ENCODE measurements around the gene CD74.

The CD74 gene

GRCh38 chr5:150358261-150359095 lies 54.2 kb downstream of the CD74 start:
- TF ChIP-seq ZFX (IDR thresholded peaks at IDR 0.05) (no peak), CTCF (conservative IDR thresholded peaks at IDR 0.05) (no peak)
- peak overlapping the region; percentile 95 for H3K27ac ChIP-seq

- TF ChIP-seq CTCF (conservative IDR thresholded peaks at IDR 0.05) (no peak), ZFX (IDR thresholded peaks at IDR 0.05) (peak; percentile 96)
- peak within 1 kb of the TSS; percentile 95 for H3K27ac ChIP-seq
These were observed 55.1 kb downstream of the CD74 start, which contains the start of gene TCOF1 for GRCh38 chr5:150357326-150358260. Gene TCOF1 (plus strand): TSS chr5:150357697. CDS start chr5:150357747, 50 bp downstream.

- no peak for TF ChIP-seq ZFX (IDR thresholded peaks at IDR 0.05)
- TF ChIP-seq CTCF (conservative IDR thresholded peaks at IDR 0.05): no peak
- peak overlapping the region; percentile 95 for H3K27ac ChIP-seq
These were observed 56.0 kb downstream of the CD74 start for GRCh38 chr5:150356575-150357294.

- H3K27ac ChIP-seq: no peak overlapping the region
- no peak for TF ChIP-seq CTCF (conservative IDR thresholded peaks at IDR 0.05)
- no peak for TF ChIP-seq ZFX (IDR thresholded peaks at IDR 0.05)
These were observed 56.9 kb downstream of the CD74 start for GRCh38 chr5:150355791-150356190.

- no peak for TF ChIP-seq CTCF (conservative IDR thresholded peaks at IDR 0.05)
- no peak overlapping the region for H3K27ac ChIP-seq
These were observed 59.6 kb downstream of the CD74 start for GRCh38 chr5:150353032-150353675.

GRCh38 chr5:150352244-150353031 lies 60.3 kb downstream of the CD74 start:
- TF ChIP-seq ZFX (IDR thresholded peaks at IDR 0.05) (no peak), CTCF (conservative IDR thresholded peaks at IDR 0.05) (no peak)
- no peak overlapping the region for H3K27ac ChIP-seq

Measured in C4-2B (cell line).